Germinal center (tissue), 1 donor: ENCODE data around the gene RIOK2.
"Not testable (repeated sequence)": the region's sequence is repeated elsewhere in the genome, so short reads cannot be mapped to it uniquely, and the experiment has no call there.

ENCODE experiments used
- DNase-seq: peaks from one replicate; pipeline ENCODE4 v3.0.0; 2012; ENCODE audit warnings: mixed read lengths, low spot score

RIOK2 gene

DNA sequence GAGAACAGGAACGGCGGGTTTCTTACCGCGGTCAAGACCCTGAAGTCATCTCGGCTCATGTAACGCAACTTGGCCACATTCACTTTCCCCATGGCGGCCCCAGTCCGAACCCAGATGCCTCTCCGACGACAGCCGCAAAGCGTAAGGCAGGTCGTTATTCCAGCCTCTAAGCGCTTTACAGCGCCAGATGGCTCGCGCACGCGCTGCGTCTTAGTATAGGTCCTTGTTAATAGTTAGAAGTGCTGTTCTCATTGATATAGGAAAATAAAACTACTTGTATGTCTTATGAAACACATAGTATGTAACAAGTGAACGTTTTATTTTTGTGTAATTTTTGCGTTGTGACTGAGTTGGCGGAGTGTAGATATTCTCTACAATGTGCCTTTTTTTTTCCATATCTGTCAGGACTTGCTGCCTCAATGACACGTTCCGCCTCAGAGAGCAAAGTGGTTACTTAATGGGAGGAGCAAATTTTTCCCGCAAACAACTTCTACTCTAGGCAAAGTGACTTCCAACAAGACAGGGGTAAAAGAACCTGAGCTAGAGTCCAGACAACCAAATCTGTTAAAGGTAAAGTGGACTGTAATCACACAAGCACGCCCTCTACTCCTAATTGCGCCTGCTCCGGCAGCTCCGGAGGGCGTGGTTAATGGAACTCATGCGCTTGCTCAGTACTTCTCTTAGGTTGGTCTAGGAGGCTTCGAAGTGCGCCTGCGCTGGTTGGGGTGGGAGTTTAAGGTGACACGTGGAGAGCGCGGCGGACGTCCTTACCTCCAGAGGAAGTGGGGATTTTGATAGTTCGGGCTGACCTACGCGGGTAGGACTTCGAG is at the start of gene RIOK2:
TSS of gene RIOK2 (minus strand) at position 148 of the 830 bp plus-strand sequence. CDS start at position 92, 56 bp downstream.
- DNase-seq, result peak; percentile 89

- peak; percentile 5 for DNase-seq
Measured at GRCh38 chr5:97231025-97231636, 48.1 kb upstream of the RIOK2 start.

DNA sequence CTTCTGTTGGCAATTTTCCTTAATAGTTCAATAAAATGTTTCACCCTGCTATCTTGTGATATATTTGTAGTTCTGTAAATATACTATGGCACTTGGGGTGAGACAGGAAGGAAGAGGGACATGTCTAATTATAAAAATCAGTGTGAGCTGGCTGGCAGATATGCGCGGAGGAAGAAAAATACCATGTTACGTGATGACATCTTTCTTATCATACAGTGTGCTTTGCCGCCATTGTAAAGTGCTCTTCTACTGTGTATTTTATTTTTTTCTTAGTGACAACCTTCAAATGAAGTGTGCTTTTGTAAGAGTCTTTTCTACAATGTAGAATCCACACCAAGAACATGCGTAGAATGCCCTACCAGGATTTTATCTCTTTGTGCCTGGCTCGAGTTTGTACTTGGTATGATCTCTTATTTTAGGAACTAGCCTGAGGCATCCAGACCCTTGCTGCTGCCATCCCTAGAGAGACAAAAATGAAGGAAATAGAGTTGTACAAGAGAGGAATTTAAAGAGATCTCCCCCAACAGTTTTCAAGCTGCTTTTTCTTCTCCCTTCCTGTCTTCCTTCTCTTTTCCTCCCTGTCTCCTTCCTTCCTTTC is 46.7 kb upstream of the RIOK2 start:
- no peak for DNase-seq

- DNase-seq, result no peak
Measured at GRCh38 chr5:97229196-97229595, 46.1 kb upstream of the RIOK2 start.

- no peak for DNase-seq
Measured at GRCh38 chr5:97225222-97225621, 42.2 kb upstream of the RIOK2 start.

DNA sequence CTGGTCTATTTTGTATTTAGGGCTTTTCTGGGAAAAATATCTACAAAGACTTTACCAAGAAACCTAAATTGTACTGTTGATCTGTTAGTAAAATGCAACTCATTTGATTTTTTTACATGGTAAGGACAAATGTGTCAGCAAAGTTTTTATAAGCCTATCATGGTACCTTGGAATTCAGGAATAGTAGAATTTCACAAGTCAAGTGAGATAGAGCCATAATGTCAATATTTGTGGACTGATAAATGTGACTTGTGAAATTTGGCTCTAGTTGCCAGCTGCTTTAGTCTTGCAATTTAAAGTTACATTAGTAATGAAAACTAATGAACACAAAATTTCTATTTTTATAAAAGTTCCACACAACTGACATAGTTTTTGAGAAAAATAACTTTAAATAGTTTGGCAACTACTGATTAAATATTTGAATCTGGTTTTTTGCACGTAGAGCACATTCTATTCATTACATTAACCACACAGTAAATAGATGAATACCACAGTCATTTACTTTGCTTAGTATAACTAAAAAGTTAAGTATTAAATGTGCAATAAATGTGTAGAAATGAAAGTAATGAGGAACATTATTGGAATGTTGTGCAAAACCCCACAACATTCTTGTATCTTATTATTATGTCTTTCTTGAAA is 41.2 kb upstream of the RIOK2 start:
- DNase-seq, result no peak

GRCh38 chr5:97223596-97223995 is 40.5 kb upstream of the RIOK2 start:
- no peak for DNase-seq

DNA sequence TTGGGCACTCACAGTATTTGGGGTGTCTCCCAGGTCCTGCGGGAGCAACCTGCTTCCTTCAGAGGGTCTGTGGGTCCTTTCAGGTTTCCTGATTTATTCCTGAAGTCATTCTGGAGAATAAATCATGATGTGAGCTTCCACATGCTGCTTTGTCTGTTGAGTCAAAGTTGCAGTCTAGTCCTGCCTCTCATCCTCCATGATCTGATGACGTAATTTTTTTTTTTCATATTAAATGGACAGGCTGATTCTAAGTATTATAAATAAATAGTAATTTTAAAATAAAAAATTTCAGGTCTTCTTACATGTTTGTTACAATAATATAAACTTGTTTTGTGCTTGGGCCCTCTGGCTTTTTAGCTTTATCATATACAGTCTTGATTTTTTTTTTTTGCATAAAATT is 26.3 kb upstream of the RIOK2 start:
- no peak for DNase-seq

GRCh38 chr5:97208714-97209113 is 25.7 kb upstream of the RIOK2 start:
- DNase-seq, result no peak

DNA sequence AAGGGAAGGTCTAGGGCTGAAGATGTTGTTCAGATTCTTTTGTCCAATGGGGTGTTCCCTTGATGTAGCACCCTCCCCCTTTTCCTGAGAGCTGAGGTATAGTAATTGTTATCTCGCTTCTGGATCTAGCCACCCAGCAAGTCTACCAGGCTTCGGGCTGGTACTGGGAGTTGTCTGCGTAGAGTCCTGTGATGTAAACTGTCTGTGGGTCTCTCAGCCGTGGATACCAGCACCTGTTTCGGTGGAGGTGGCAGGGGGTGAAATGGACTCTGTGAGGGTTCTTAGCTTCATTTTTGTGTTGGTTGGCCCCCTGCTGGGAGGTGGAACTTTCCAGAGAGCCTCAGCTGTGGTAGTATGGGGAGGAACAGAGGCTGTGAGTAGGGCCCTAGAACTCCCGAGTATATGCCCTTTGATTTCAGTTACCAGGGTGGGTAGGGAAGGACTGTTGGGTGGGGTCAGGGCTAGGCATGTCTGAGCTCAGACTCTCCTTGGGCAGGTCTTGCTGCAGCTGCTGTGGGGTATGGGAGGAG is 25.2 kb upstream of the RIOK2 start:
- no peak for DNase-seq

GRCh38 chr5:97194366-97194765 is 11.3 kb upstream of the RIOK2 start:
- no peak for DNase-seq

DNA sequence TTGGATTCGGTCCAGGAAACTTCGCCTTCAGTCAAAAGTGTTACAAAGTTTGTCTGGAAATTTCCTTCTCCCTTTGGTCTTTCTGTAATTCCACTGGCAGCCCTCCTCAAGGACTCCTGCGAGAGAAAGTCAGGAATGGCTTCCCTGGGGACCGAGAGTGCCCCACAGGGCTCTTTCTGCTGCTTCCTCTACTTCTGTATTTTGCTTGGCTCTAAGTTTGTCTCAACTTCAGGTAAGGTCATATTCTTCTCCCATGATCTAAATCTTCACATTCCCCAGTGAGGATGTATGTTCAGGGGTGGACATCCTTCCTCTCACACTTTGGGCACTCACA is 10.3 kb upstream of the RIOK2 start:
- DNase-seq, result no peak

DNA sequence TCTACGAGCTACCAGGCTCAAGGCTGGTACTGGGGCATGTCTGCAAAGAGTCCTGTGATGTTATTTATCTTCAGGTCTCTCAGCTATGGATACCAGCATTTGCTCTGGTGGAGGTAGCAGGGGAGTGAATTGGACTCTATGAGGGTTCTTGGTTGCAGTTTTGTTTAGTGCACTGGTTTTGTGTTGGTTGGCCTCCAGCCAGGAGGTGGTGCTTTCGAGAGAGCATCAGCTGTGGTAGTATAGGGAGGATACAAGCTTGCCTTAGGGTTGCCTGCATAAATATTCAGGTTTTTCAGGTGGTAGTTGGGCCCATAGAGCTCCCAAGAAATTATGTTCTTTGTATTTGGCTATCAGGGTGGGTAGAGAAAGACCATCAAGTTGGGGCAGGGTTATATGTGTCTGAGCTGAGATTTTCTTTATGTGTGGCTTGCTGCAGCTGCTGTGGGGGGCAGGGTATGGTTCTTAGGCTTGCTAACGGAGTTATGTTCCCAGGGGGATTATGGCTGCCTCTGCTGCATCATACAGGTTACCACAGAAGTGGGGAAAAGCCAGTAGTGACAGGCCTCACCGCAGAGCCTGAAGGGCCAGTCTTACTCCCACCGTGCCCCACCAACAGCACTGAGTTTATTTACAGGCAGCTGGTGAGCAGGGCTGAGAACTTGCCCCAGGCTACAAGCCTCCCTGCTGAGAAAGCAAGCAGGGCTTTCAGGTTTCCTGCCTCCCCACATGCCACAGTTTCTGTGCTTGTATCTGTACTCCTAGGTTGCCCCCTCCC is 9.7 kb upstream of the RIOK2 start:
- no peak for DNase-seq

DNA sequence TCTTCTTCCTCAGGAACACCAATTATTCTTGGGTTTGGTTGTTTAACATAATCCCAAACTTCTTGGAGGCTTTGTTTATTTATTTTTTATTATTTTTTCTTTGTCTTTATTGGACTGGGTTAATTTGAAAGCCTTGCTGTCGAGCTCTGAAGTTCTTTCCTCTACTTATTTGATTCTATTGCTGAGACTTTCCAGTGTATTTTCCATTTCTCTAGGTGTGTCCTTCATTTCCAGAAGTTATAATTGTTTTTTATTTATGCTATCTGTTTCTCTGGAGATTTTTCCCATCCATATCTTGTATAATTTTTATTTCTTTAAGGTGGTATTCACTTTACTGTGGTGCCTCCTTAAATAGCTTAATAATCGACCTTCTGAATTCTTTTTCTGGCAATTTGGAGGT is 8.8 kb upstream of the RIOK2 start:
- DNase-seq, result no peak

GRCh38 chr5:97189523-97189922 is 6.5 kb upstream of the RIOK2 start:
- not testable (repeated sequence) for DNase-seq

- no peak for DNase-seq
Measured at GRCh38 chr5:97183930-97184213, 825 bp upstream of the RIOK2 start.

- peak; percentile 14 for DNase-seq
Measured at GRCh38 chr5:97182571-97183099, 412 bp downstream of the RIOK2 start.

GRCh38 chr5:97181856-97182545 is 1.0 kb downstream of the RIOK2 start:
- DNase-seq, result no peak

- not testable (repeated sequence) for DNase-seq
Measured at GRCh38 chr5:97179457-97179856, 3.6 kb downstream of the RIOK2 start.

- no peak for DNase-seq
Measured at GRCh38 chr5:97172227-97172626, 10.8 kb downstream of the RIOK2 start.

DNA sequence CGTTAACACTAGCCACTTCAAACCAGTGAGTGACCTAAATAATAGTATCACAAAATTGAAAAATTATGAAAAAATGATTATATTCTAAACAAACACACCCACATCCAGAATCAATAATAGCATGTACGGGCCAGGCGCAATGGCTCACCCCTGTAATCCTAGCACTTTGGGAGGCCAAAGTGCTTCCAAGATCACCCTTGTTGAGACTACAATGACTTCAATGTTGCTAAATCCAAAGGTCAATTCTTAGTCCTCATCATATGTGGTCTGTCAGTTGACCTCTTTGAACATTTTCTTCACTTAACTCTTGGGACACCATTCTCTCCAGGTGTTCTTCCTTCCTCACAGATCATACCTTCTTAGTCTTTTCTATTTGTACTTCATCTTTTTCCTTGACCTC is 11.3 kb downstream of the RIOK2 start:
- DNase-seq, result no peak
